ENCODE data around the gene SFXN5. TPM values are rescaled to one million over a fixed set of nuclear protein-coding genes. Genes with fewer than 3 reads are reported as not detected.

Gene SFXN5
- total and polyA plus RNA-seq, 7 donors: 5.1 to 17.1 (median 12.2) TPM

DNA sequence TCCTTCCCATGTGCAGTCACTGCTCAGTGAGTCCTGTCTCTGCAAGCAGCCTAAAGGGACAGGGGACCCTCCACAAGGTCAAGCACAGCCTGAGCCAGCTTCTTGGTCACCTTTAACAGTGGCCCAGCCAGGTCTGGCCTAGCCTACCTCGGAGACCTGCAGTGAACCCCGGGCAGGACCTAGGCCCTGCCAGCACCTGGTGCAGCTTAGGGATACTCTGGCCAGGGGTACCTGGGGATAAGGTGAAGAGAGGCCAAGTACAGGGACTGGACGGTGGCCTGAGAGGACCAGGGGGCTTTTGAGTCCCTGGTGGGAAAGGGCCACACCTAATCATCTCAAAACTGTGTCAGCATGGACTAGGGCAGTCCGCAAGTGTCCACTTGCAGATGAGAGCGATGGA lies 86.4 kb downstream of the SFXN5 start:
- WGBS, 3 donors: 79 to 87% (median 82%) methylated on average over 5 of the region's 5 CpGs
- Histone ChIP-seq H3K27me3 (ENCODE audit: insufficient read depth in 3 of 3, low read length in 2 of 3) (no peaks in the 10 kb centered on the region), H3K27ac (peak overlapping the region; percentile 61), H3K4me1 (peaks cover 32% of the 10 kb centered on the region), H3K36me3 (ENCODE audit: insufficient read depth in 1 of 2, low read depth in 1 of 2) (peaks cover 0 to 32% of the 10 kb centered on the region in 2 donors), H3K9me3 (no peaks in the 10 kb centered on the region), H3K4me3 (no peak overlapping the region)
- intact Hi-C loops (cut with DNase I): no loop called here
- no peak for ATAC-seq
- peak in 1 of 2 donors; percentile 8 for DNase-seq
- TF ChIP-seq, protein P1, sequence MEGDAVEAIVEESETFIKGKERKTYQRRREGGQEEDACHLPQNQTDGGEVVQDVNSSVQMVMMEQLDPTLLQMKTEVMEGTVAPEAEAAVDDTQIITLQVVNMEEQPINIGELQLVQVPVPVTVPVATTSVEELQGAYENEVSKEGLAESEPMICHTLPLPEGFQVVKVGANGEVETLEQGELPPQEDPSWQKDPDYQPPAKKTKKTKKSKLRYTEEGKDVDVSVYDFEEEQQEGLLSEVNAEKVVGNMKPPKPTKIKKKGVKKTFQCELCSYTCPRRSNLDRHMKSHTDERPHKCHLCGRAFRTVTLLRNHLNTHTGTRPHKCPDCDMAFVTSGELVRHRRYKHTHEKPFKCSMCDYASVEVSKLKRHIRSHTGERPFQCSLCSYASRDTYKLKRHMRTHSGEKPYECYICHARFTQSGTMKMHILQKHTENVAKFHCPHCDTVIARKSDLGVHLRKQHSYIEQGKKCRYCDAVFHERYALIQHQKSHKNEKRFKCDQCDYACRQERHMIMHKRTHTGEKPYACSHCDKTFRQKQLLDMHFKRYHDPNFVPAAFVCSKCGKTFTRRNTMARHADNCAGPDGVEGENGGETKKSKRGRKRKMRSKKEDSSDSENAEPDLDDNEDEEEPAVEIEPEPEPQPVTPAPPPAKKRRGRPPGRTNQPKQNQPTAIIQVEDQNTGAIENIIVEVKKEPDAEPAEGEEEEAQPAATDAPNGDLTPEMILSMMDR (IDR thresholded peaks at IDR 0.05): no peak

DNA sequence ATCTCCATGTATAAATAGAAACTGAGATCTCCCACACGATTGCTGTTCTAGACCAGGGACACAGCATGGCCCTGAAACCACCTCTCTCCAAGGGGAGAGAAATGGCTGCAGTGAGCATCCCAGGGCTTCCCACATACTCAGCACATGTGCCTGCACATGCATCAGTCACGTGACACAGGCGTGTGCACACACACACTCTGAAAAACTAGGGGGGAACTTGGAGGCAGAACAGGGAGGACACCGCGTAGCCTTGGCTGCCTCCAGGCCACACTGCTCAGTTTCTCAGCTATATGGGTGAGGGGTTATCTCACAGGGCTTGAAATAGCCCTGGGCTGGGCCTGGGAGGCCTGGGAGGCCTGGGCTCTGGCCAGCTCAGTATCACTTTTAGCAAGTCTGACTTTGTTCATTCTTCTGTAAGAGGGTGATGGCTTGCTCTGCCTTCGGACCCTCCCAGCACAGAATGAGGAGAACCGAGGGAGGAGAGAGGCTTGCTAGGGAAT lies 87.3 kb downstream of the SFXN5 start:
- intact Hi-C loops (cut with DNase I): no loop called here
- Histone ChIP-seq H3K27ac (peak overlapping the region; percentile 61), H3K4me3 (no peak overlapping the region), H3K4me1 (peaks cover 40% of the 10 kb centered on the region), H3K27me3 (ENCODE audit: insufficient read depth in 3 of 3, low read length in 2 of 3) (no peaks in the 10 kb centered on the region), H3K36me3 (ENCODE audit: insufficient read depth in 1 of 2, low read depth in 1 of 2) (peaks cover 0 to 26% of the 10 kb centered on the region in 2 donors), H3K9me3 (no peaks in the 10 kb centered on the region)
- WGBS, 3 donors: 33 to 50% (median 45%) methylated on average over 7 of the region's 7 CpGs
- peak in 1 of 2 donors; percentile 66 for DNase-seq
- ATAC-seq: peak; percentile 77 to 86 (median 80)
- TF ChIP-seq, protein P1 (IDR thresholded peaks at IDR 0.05): no peak

DNA sequence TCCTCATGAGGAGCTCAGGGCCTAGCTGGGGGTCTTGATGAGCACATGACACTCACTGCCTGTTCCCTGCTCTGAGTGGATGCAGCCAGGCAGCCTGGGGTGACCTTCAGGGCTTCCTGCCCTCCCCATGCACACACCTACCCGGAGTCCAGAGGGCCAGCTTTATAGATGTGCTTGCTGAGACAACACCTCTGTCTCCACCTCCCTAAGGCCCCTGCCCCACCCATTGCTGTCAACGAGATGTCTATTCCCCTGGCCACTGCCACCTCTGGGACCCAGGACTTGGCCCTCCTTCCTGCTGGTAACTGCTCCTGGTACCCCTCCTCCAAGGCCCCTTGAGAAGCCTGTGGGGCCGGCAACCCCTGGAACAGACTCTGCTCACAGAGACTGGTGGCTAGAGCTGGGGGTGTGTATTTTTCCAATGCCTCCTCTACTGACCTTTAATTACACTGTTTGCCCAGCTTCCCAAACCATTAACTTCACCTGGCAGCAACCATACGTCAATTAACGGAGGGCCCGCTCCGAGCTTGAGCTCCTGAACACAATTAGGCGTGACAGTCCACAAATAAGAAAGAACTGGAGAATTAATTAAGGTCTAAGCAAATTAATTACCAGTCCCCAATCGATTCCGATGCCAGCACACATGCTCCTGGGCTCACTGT lies 87.9 kb downstream of the SFXN5 start:
- no peaks in the 10 kb centered on the region for H3K27me3 ChIP-seq (ENCODE audit: insufficient read depth in 3 of 3, low read length in 2 of 3)

DNA sequence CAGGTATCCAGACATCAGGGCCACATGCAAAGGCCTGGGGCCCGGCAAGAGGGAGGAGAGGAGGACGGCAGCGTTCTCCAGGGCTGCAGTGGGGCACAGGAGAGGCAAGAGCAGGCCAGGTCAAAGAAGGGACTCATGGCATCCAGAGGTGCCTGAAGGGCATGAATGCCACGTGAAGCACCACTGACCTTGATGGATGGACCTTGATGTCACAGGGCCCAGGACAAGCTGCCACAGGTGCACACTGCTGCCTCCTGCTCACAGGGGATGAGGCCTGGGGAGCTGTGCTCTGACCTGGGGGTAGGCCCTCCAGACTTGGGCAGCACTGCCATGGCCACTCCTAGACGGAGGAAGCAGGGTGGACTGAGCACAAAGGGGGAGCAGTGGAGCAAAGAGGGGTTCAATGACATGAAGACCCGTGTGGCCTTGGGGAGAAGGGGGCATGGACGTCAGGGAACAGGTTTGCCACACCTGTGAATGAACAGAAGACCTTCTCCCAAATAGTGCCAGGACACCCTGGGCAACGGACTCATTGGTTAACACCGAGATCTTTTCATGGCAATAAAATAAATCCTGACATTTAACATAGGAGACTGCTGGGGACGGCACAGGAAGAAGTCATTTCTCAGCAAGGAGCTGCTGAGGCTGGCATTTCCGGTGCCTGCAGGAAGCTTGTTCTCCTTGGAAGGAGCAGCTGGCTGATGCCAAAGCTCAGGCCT lies 88.6 kb downstream of the SFXN5 start:
- 68 to 81% (median 77%) methylated on average over 11 of the region's 11 CpGs for WGBS, 3 donors
- ATAC-seq (peak in 3 of 4 donors; percentile 8 to 31 (median 18)), DNase-seq (peak in 1 of 2 donors; percentile 25)
- intact Hi-C loops (cut with DNase I): no loop called here
- Histone ChIP-seq H3K9me3 (no peaks in the 10 kb centered on the region), H3K27ac (peak overlapping the region; percentile 61), H3K4me3 (no peak overlapping the region), H3K36me3 (ENCODE audit: insufficient read depth in 1 of 2, low read depth in 1 of 2) (peaks cover 0 to 17% of the 10 kb centered on the region in 2 donors), H3K27me3 (ENCODE audit: insufficient read depth in 3 of 3, low read length in 2 of 3) (no peaks in the 10 kb centered on the region), H3K4me1 (peaks cover 42% of the 10 kb centered on the region)
- TF ChIP-seq, protein P1 (IDR thresholded peaks at IDR 0.05): no peak

More for the DNA sequence above, 87.9 kb downstream of the SFXN5 start:
- peaks cover 42% of the 10 kb centered on the region for H3K4me1 ChIP-seq
- H3K36me3 ChIP-seq (ENCODE audit: insufficient read depth in 1 of 2, low read depth in 1 of 2): peaks cover 0 to 24% of the 10 kb centered on the region in 2 donors
- TF ChIP-seq, protein P1 (IDR thresholded peaks at IDR 0.05): no peak
- no peak overlapping the region for H3K4me3 ChIP-seq
- no peaks in the 10 kb centered on the region for H3K9me3 ChIP-seq
- DNase-seq: peak in 1 of 2 donors; percentile 46
- H3K27ac ChIP-seq: peak overlapping the region; percentile 61
- intact Hi-C loops (cut with DNase I): no loop called here
- ATAC-seq: peak; percentile 24 to 29 (median 27)
- WGBS, 3 donors: 44 to 73% (median 53%) methylated on average over 10 of the region's 10 CpGs

Measured in psoas muscle (tissue), 8 donors.